Activated naive CD4-positive, alpha-beta T cell treated with anti-CD3 and anti-CD28 coated beads, Interleukin-2, amount 50 U/mL, for 24 hours (primary cell): ENCODE measurements around the gene INHBB.
"Not testable (repeated sequence)": the region's sequence is repeated elsewhere in the genome, so short reads cannot be mapped to it uniquely, and the experiment has no call there.

Source experiments
- H3K27ac Mint-ChIP-seq: one replicate; pipeline ENCODE4 v1.8.0; 2021; ENCODE audit warnings: mild to moderate bottlenecking, mixed read lengths
- H3K27me3 Mint-ChIP-seq: one replicate; pipeline ENCODE4 v1.8.0; 2021; ENCODE audit warnings: mixed read lengths
- H3K36me3 Mint-ChIP-seq: one replicate; pipeline ENCODE4 v1.8.0; 2021; ENCODE audit warnings: mixed read lengths
- H3K4me1 Mint-ChIP-seq: one replicate; pipeline ENCODE4 v1.8.0; 2021; ENCODE audit warnings: mixed read lengths
- H3K4me3 Mint-ChIP-seq: one replicate; pipeline ENCODE4 v1.8.0; 2021; ENCODE audit warnings: mild to moderate bottlenecking, mixed read lengths
- H3K9me3 Mint-ChIP-seq: one replicate; pipeline ENCODE4 v1.8.0; 2021; ENCODE audit warnings: mixed read lengths

Gene INHBB

GRCh38 chr2:120312860-120313694, 32.9 kb upstream of the INHBB start:
- peaks cover 26% of the 10 kb centered on the region for H3K4me1 Mint-ChIP-seq
- H3K27ac Mint-ChIP-seq: peak overlapping the region; percentile 51
- no peaks in the 10 kb centered on the region for H3K36me3 Mint-ChIP-seq
- peak overlapping the region; percentile 77 for H3K4me3 Mint-ChIP-seq
- no peaks in the 10 kb centered on the region for H3K9me3 Mint-ChIP-seq
- H3K27me3 Mint-ChIP-seq: no peaks in the 10 kb centered on the region

GRCh38 chr2:120313695-120314615, 32.0 kb upstream of the INHBB start:
- no peaks in the 10 kb centered on the region for H3K9me3 Mint-ChIP-seq
- no peaks in the 10 kb centered on the region for H3K27me3 Mint-ChIP-seq
- H3K4me3 Mint-ChIP-seq: peak overlapping the region; percentile 77
- H3K36me3 Mint-ChIP-seq: no peaks in the 10 kb centered on the region
- peaks cover 26% of the 10 kb centered on the region for H3K4me1 Mint-ChIP-seq
- H3K27ac Mint-ChIP-seq: no peak overlapping the region

GRCh38 chr2:120314690-120315366, 31.1 kb upstream of the INHBB start:
- H3K27me3 Mint-ChIP-seq: no peaks in the 10 kb centered on the region
- peaks cover 26% of the 10 kb centered on the region for H3K4me1 Mint-ChIP-seq
- no peaks in the 10 kb centered on the region for H3K9me3 Mint-ChIP-seq
- peak overlapping the region; percentile 31 for H3K27ac Mint-ChIP-seq
- no peaks in the 10 kb centered on the region for H3K36me3 Mint-ChIP-seq
- peak overlapping the region; percentile 75 for H3K4me3 Mint-ChIP-seq

GRCh38 chr2:120315367-120316033, 30.4 kb upstream of the INHBB start:
- Mint-ChIP-seq H3K9me3 (no peaks in the 10 kb centered on the region), H3K4me1 (peaks cover 26% of the 10 kb centered on the region), H3K27me3 (no peaks in the 10 kb centered on the region), H3K27ac (peak overlapping the region; percentile 31), H3K4me3 (no peak overlapping the region), H3K36me3 (no peaks in the 10 kb centered on the region)

- Mint-ChIP-seq H3K27me3 (no peaks in the 10 kb centered on the region), H3K4me1 (peaks cover 26% of the 10 kb centered on the region), H3K4me3 (no peak overlapping the region), H3K27ac (no peak overlapping the region), H3K36me3 (no peaks in the 10 kb centered on the region), H3K9me3 (no peaks in the 10 kb centered on the region)
Observed at GRCh38 chr2:120316071-120316470, 29.9 kb upstream of the INHBB start.

- peaks cover 26% of the 10 kb centered on the region for H3K4me1 Mint-ChIP-seq
- H3K36me3 Mint-ChIP-seq: no peaks in the 10 kb centered on the region
- no peaks in the 10 kb centered on the region for H3K9me3 Mint-ChIP-seq
- no peak overlapping the region for H3K4me3 Mint-ChIP-seq
- no peak overlapping the region for H3K27ac Mint-ChIP-seq
- no peaks in the 10 kb centered on the region for H3K27me3 Mint-ChIP-seq
Observed at GRCh38 chr2:120316528-120317179, 29.3 kb upstream of the INHBB start.

- Mint-ChIP-seq H3K36me3 (no peaks in the 10 kb centered on the region), H3K9me3 (no peaks in the 10 kb centered on the region), H3K27me3 (no peaks in the 10 kb centered on the region), H3K4me1 (peaks cover 26% of the 10 kb centered on the region), H3K27ac (no peak overlapping the region), H3K4me3 (no peak overlapping the region)
Observed at GRCh38 chr2:120317180-120317533, 28.8 kb upstream of the INHBB start.

- no peak overlapping the region for H3K4me3 Mint-ChIP-seq
- H3K9me3 Mint-ChIP-seq: no peaks in the 10 kb centered on the region
- no peaks in the 10 kb centered on the region for H3K36me3 Mint-ChIP-seq
- H3K4me1 Mint-ChIP-seq: peaks cover 22% of the 10 kb centered on the region
- no peaks in the 10 kb centered on the region for H3K27me3 Mint-ChIP-seq
- H3K27ac Mint-ChIP-seq: no peak overlapping the region
Observed at GRCh38 chr2:120317916-120318315, 28.0 kb upstream of the INHBB start.

GRCh38 chr2:120318626-120319025, 27.3 kb upstream of the INHBB start:
- Mint-ChIP-seq H3K4me3 (no peak overlapping the region), H3K9me3 (no peaks in the 10 kb centered on the region), H3K36me3 (no peaks in the 10 kb centered on the region), H3K4me1 (peaks cover 15% of the 10 kb centered on the region), H3K27ac (no peak overlapping the region), H3K27me3 (no peaks in the 10 kb centered on the region)

GRCh38 chr2:120319123-120319522, 26.8 kb upstream of the INHBB start:
- Mint-ChIP-seq H3K27me3 (no peaks in the 10 kb centered on the region), H3K27ac (no peak overlapping the region), H3K4me3 (no peak overlapping the region), H3K4me1 (peaks cover 12% of the 10 kb centered on the region), H3K9me3 (no peaks in the 10 kb centered on the region), H3K36me3 (no peaks in the 10 kb centered on the region)

GRCh38 chr2:120319686-120320317, 26.1 kb upstream of the INHBB start:
- Mint-ChIP-seq H3K27ac (no peak overlapping the region), H3K9me3 (no peaks in the 10 kb centered on the region), H3K4me1 (peaks cover 6% of the 10 kb centered on the region), H3K4me3 (no peak overlapping the region), H3K27me3 (no peaks in the 10 kb centered on the region), H3K36me3 (no peaks in the 10 kb centered on the region)

- H3K4me1 Mint-ChIP-seq: no peaks in the 10 kb centered on the region
- no peak overlapping the region for H3K27ac Mint-ChIP-seq
- H3K4me3 Mint-ChIP-seq: no peak overlapping the region
- no peaks in the 10 kb centered on the region for H3K27me3 Mint-ChIP-seq
- no peaks in the 10 kb centered on the region for H3K9me3 Mint-ChIP-seq
- H3K36me3 Mint-ChIP-seq: no peaks in the 10 kb centered on the region
Observed at GRCh38 chr2:120320318-120320851, 25.6 kb upstream of the INHBB start.

- not testable (repeated sequence) for H3K4me3 Mint-ChIP-seq, H3K27me3 Mint-ChIP-seq, H3K4me1 Mint-ChIP-seq, H3K27ac Mint-ChIP-seq, H3K36me3 Mint-ChIP-seq, H3K9me3 Mint-ChIP-seq
Observed at GRCh38 chr2:120320887-120321556, 24.9 kb upstream of the INHBB start.

- Mint-ChIP-seq H3K27ac (no peak overlapping the region), H3K27me3 (no peaks in the 10 kb centered on the region), H3K4me3 (no peak overlapping the region), H3K4me1 (no peaks in the 10 kb centered on the region), H3K36me3 (no peaks in the 10 kb centered on the region), H3K9me3 (no peaks in the 10 kb centered on the region)
Observed at GRCh38 chr2:120321721-120322284, 24.1 kb upstream of the INHBB start.
